ENCODE data around the gene HOTAIR.

HOTAIR gene

DNA sequence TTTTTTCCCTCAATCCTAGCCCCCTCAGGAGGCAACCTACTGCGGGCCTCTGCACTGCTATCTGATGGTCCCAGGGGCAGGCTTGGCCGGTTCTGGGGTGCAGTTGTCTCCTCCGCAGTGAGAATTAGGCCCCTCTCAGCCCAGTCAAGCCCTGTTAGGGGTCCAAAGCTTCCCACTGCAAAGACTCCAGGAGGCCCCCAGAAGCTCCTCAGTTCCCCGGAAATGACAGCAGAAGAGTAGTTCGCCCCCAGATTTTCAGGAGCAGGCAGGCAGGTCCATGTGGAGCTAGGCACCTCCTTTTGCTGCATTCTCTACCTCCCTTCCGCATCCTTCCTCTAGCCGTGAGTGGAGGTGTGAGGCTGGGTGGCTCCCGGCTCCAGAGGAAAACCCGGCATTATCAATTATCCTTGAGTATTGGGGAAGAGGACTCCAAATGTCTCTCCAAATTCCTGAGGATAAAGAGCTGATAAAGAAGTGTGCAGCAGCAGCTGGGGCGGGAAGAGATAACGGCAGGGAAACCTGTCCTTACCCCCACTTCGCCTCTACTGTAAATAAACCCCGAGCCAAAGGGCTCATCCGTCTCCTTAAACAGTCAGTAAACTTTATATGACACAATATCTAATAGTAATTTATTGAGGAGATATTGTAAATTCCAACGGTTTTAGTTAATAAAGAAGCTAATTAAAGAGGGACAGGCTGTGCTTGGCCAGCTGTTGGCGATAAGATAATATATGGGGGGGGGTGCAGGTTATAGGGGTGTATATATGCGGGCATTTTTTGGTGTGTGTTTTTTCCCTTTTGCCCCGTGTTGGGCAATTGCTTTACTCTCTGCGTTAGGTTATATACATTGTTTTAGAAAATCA is 20.7 kb downstream of the HOTAIR start:
- TF ChIP-seq, protein P1, sequence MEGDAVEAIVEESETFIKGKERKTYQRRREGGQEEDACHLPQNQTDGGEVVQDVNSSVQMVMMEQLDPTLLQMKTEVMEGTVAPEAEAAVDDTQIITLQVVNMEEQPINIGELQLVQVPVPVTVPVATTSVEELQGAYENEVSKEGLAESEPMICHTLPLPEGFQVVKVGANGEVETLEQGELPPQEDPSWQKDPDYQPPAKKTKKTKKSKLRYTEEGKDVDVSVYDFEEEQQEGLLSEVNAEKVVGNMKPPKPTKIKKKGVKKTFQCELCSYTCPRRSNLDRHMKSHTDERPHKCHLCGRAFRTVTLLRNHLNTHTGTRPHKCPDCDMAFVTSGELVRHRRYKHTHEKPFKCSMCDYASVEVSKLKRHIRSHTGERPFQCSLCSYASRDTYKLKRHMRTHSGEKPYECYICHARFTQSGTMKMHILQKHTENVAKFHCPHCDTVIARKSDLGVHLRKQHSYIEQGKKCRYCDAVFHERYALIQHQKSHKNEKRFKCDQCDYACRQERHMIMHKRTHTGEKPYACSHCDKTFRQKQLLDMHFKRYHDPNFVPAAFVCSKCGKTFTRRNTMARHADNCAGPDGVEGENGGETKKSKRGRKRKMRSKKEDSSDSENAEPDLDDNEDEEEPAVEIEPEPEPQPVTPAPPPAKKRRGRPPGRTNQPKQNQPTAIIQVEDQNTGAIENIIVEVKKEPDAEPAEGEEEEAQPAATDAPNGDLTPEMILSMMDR (IDR thresholded peaks at IDR 0.05; ENCODE audit: insufficient read depth, low read length, poor library complexity, severe bottlenecking), result no peak
- H3K36me3 ChIP-seq (ENCODE audit: control insufficient read depth, insufficient read depth, low read length), result no peaks in the 10 kb centered on the region
- no peak for DNase-seq (ENCODE audit: extremely low read depth, insufficient read length)
- peaks cover 7% of the 10 kb centered on the region for H3K27me3 ChIP-seq (replicated peaks; ENCODE audit: control insufficient read depth, insufficient read depth, low read length)
- H3K4me3 ChIP-seq (replicated peaks; ENCODE audit: low read depth, low read length), result no peak overlapping the region

GRCh38 chr12:53952871-53953734 is 21.7 kb downstream of the HOTAIR start:
- TF ChIP-seq, protein P1 (IDR thresholded peaks at IDR 0.05; ENCODE audit: insufficient read depth, low read length, poor library complexity, severe bottlenecking), result no peak
- H3K4me3 ChIP-seq (replicated peaks; ENCODE audit: low read depth, low read length), result no peak overlapping the region
- DNase-seq (ENCODE audit: extremely low read depth, insufficient read length), result no peak
- peaks cover 5% of the 10 kb centered on the region for H3K27me3 ChIP-seq (replicated peaks; ENCODE audit: control insufficient read depth, insufficient read depth, low read length)
- H3K36me3 ChIP-seq (ENCODE audit: control insufficient read depth, insufficient read depth, low read length), result no peaks in the 10 kb centered on the region

DNA sequence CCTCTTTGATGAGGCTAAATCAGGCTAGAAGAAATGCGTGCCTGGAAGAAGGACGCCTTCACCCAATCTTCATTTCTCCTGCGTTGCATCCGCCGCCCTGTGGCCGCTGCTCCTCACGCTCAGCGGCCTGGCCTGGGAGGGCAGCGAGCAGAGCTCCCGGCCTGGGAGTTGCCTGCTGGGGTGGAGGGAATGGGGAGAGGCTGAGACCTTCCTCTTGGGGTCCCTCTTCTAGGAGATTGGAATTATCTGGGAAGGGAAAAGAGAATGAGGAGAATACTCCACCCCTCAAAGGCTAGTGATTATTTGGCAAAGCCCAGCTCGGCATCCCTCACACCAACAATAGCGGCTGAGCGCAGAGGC is 22.4 kb downstream of the HOTAIR start:
- TF ChIP-seq, protein P1 (IDR thresholded peaks at IDR 0.05; ENCODE audit: insufficient read depth, low read length, poor library complexity, severe bottlenecking), result no peak
- peaks cover 5% of the 10 kb centered on the region for H3K27me3 ChIP-seq (replicated peaks; ENCODE audit: control insufficient read depth, insufficient read depth, low read length)
- no peak for DNase-seq (ENCODE audit: extremely low read depth, insufficient read length)

DNA sequence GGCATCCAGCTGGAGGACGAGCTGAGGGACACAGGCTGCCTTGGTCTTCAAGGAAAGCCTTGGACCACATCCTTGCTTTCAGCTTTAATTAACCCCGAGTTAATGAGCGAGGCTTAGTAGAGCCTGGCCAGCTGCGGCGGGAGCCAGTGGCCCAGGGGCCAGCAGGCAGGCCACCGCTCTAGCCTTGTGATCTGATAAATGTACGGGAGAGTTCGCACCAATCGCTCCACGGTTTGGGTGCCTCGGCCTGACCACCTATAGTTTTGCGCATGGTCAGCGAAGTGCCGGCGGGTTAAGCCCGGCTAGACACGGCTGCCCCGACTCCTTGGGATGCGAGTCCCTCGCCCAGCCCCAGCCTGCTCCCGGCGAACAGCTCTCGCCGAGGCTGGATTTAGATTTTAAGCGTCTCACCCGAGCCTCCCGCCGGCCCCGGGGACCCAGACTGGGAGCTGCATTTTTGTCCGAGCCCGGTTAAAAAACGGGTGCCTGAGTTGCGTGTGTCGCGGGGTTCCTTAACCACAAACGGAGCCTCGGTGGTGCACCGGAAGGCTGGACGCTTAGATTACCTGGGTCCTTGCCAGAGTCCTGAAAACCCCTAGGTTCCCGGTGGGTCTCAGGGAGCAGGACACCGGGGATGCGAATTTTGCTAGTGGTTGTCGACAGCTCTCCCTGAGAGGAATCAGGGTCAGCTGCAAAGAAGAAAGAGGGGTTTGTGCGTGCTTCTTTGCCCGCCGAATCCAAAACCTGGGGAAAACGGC is 23.0 kb downstream of the HOTAIR start:
- no peak for DNase-seq (ENCODE audit: extremely low read depth, insufficient read length)
- TF ChIP-seq, protein P1 (IDR thresholded peaks at IDR 0.05; ENCODE audit: insufficient read depth, low read length, poor library complexity, severe bottlenecking), result no peak
- Histone ChIP-seq H3K4me3 (replicated peaks; ENCODE audit: low read depth, low read length) (no peak overlapping the region), H3K27me3 (replicated peaks; ENCODE audit: control insufficient read depth, insufficient read depth, low read length) (peaks cover 5% of the 10 kb centered on the region), H3K36me3 (ENCODE audit: control insufficient read depth, insufficient read depth, low read length) (no peaks in the 10 kb centered on the region)

More for the DNA sequence above, 22.4 kb downstream of the HOTAIR start:
- Histone ChIP-seq H3K4me3 (replicated peaks; ENCODE audit: low read depth, low read length) (no peak overlapping the region), H3K36me3 (ENCODE audit: control insufficient read depth, insufficient read depth, low read length) (no peaks in the 10 kb centered on the region)

DNA sequence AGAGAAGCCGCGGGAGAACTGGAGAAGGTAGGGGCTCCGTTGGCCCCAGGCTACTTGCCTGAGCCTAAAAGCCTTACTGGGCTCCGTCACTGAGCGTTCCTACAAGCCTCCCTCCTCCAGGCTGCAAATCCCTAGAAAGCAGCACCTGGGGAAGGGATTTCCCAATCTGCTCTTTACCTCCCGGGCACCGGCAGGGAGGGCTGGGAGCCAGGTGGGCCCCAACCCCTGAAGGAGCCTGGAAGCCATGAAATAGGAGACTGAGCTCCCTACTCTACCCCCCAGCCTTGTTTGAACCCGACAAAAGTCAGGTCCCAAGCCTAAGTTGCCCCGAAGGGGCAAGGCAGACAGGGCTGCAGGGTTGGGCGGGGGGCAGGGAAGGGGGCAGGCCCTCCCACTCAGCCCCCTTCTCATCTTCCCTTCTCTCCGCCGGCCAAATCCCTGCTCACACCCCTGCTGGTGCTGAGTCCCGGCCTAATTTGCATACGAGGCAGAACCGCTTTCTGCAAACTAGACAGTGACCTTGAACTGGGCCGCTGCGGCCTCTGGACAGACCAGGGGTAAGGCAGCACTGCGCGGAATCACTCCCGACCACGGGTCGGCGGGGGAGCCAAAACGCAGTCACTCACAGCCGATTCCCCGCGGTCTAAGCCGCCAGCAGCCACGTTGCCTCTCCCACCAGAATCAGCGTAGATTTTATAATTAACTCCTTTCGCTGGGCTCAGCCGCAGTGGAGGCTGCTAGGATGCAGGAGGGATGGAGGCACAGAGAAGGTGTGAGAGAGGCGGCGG is 23.8 kb downstream of the HOTAIR start:
- H3K27me3 ChIP-seq (replicated peaks; ENCODE audit: control insufficient read depth, insufficient read depth, low read length), result peaks cover 5% of the 10 kb centered on the region
- no peak overlapping the region for H3K4me3 ChIP-seq (replicated peaks; ENCODE audit: low read depth, low read length)
- TF ChIP-seq, protein P1 (IDR thresholded peaks at IDR 0.05; ENCODE audit: insufficient read depth, low read length, poor library complexity, severe bottlenecking), result no peak
- DNase-seq (ENCODE audit: extremely low read depth, insufficient read length), result no peak
- no peaks in the 10 kb centered on the region for H3K36me3 ChIP-seq (ENCODE audit: control insufficient read depth, insufficient read depth, low read length)
